Kidney (tissue), 14 donors: ENCODE data around the gene CHRNA9. TPM values are rescaled to one million over a fixed set of nuclear protein-coding genes. Genes with fewer than 3 reads are reported as not detected.

Source experiments
- DNase-seq, 5 donors: peaks; one replicate each; pipeline ENCODE4 v3.0.0-alpha.2; 2013 to 2020
- FAIRE-seq: peaks from 2 replicates; lab custom pipeline; 2012; peaks lifted over from hg19 to GRCh38; lab: Jason Lieb, UNC
- H3K27ac ChIP-seq, 2 donors: one replicate each; pipeline ENCODE4 v1.7.0; 2013; ENCODE audit warnings: low read depth in 2 of 2, low read length in 2 of 2, inconsistent platforms in 1 of 2
- H3K27me3 ChIP-seq: one replicate; pipeline ENCODE4 v1.7.1; 2013; ENCODE audit warnings: low read length, inconsistent platforms; ENCODE audit not compliant: control insufficient read depth, insufficient read depth
- H3K36me3 ChIP-seq, 3 donors: one replicate each; pipeline versions ENCODE4 v1.7.0 to v1.7.1; 2013; ENCODE audit warnings: low read length in 3 of 3, control low read depth in 1 of 3, inconsistent platforms in 1 of 3; ENCODE audit not compliant: insufficient read depth in 3 of 3, control insufficient read depth in 2 of 3
- H3K4me1 ChIP-seq, 3 donors: one replicate each; pipeline versions ENCODE4 v1.7.0 to v1.7.1; 2013; ENCODE audit warnings: low read length in 3 of 3, inconsistent platforms in 1 of 3, low read depth in 1 of 3; ENCODE audit not compliant: control insufficient read depth in 2 of 3, insufficient read depth in 2 of 3
- H3K4me3 ChIP-seq, 3 donors: one replicate each; pipeline versions ENCODE4 v1.7.0 to v1.8.1; 2013; ENCODE audit warnings: low read length in 3 of 3, control low read depth in 1 of 3, inconsistent platforms in 1 of 3
- H3K9ac ChIP-seq, 3 donors: one replicate each; pipeline versions ENCODE4 v1.7.0 to v1.7.1; 2013; ENCODE audit warnings: low read length in 3 of 3, control low read depth in 1 of 3, inconsistent platforms in 1 of 3
- H3K9me3 ChIP-seq, 3 donors: one replicate each; pipeline versions ENCODE4 v1.7.0 to v1.7.1; 2013; ENCODE audit warnings: low read length in 3 of 3, control low read depth in 1 of 3, inconsistent platforms in 1 of 3; ENCODE audit not compliant: control insufficient read depth in 2 of 3, insufficient read depth in 1 of 3
- CTCF ChIP-seq: IDR thresholded peaks from 3 replicates; pipeline ENCODE4 v1.5.1; 2012; ENCODE audit warnings: mild to moderate bottlenecking, moderate library complexity, borderline replicate concordance; ENCODE audit not compliant: insufficient read depth; ENCODE audit errors: extremely low read depth
- intact Hi-C: fragments of 100-400 bp; cut with DNase I; formaldehyde crosslinking; loops from one replicate; pipeline ENCODE4 v1.11.1; 2022
- polyA plus RNA-seq: library from polyadenylated mRNA; stranded (reverse); fragments of 350-450 nt; fragmentation: Illumina TruSeq; extraction: RNeasy Lipid Tissue Mini Kit (QIAGEN cat#74804); gene quantifications from one replicate; pipeline ENCODE4 v1.2.3, GENCODE V29; 2014; ENCODE audit warnings: low read depth, low replicate concordance; ENCODE audit not compliant: insufficient read depth
- total RNA-seq: library from RNA; stranded (reverse); fragmentation: NEBNext Ultra II Directional; extraction: Animal tissue kit (Norgen Biotek cat#: 25700); gene quantifications from one replicate; pipeline ENCODE4 v1.2.1, GENCODE V29; 2021
- donor health status: control.
- donor health status: control.
- donor health status: control.
- donor health status: control.
- donor health status: control.
- donor health status: DM: yes; HTN: yes; CAD: no.
- donor health status: Normal renal cell carcinoma (clear cell type).

The CHRNA9 gene
- total and polyA plus RNA-seq, 2 donors from 2014 or later, result not detected

DNA sequence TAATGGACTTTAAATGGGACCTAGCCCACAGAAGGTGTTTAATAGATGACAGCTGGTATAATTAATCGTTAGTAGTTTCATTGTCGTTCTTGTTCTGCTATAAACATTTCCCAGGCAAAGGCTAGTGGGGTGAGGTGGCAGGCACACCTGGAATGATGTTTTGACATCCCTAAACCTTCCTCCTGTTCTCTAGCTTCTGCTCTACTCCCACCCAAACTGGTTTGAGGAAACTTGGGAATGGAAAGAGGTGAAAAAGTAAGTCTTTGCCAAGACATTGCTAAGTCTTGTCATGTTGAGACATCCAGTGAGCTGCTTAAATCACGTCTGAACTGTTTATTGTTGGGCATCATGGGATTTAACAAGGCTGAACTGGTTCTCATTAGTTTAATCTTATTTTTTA lies 37.5 kb downstream of the CHRNA9 start:
- no peaks in the 10 kb centered on the region for H3K9me3 ChIP-seq
- no peak for TF ChIP-seq CTCF
- no peak overlapping the region for H3K9ac ChIP-seq
- H3K4me1 ChIP-seq, result peaks cover 0 to 4% (median 0%) of the 10 kb centered on the region in 3 donors
- no peak for FAIRE-seq
- intact Hi-C loops, result no loop called here
- no peaks in the 10 kb centered on the region for H3K36me3 ChIP-seq
- H3K27ac ChIP-seq, result no peak overlapping the region
- H3K27me3 ChIP-seq, result no peaks in the 10 kb centered on the region
- H3K4me3 ChIP-seq, result no peak overlapping the region
- no peak for DNase-seq

GRCh38 chr4:40373636-40374035 lies 38.5 kb downstream of the CHRNA9 start:
- H3K4me1 ChIP-seq, result peaks cover 0 to 4% (median 0%) of the 10 kb centered on the region in 3 donors
- TF ChIP-seq CTCF, result no peak
- no peak overlapping the region for H3K9ac ChIP-seq
- no peak for FAIRE-seq
- no peaks in the 10 kb centered on the region for H3K9me3 ChIP-seq
- H3K27ac ChIP-seq, result no peak overlapping the region
- no peak overlapping the region for H3K4me3 ChIP-seq
- DNase-seq, result no peak
- no peaks in the 10 kb centered on the region for H3K27me3 ChIP-seq
- H3K36me3 ChIP-seq, result no peaks in the 10 kb centered on the region
- intact Hi-C loops, result no loop called here

- no peak for FAIRE-seq
- no peak overlapping the region for H3K27ac ChIP-seq
These were observed 40.0 kb downstream of the CHRNA9 start for GRCh38 chr4:40375095-40375494.

More at GRCh38 chr4:40375095-40375494, 40.0 kb downstream of the CHRNA9 start:
- intact Hi-C loops, result no loop called here
- Histone ChIP-seq H3K27me3 (no peaks in the 10 kb centered on the region), H3K36me3 (no peaks in the 10 kb centered on the region), H3K9me3 (no peaks in the 10 kb centered on the region), H3K4me3 (no peak overlapping the region), H3K9ac (no peak overlapping the region), H3K4me1 (peaks cover 0 to 5% (median 0%) of the 10 kb centered on the region in 3 donors)
- no peak for TF ChIP-seq CTCF
- no peak for DNase-seq
